OCI-LY3 (cell line): ENCODE results near the gene KYNU.

ENCODE experiments used
- H2AFZ ChIP-seq: fragments of 200-600, 300-600 bp; shearing (Covaris generic); 2 replicates; pipeline ENCODE4 v1.6.0; 2014; ENCODE audit warnings: antibody characterized with exemption, low read depth, low read length
- H3K27ac ChIP-seq: fragments of 200-600, 300-600 bp; sonication (generic); 2 replicates; pipeline ENCODE4 v1.5.1; 2014; ENCODE audit warnings: mild to moderate bottlenecking, low read length, moderate library complexity, mixed read lengths
- H3K27me3 ChIP-seq: fragments of 200-600, 300-600 bp; sonication (generic); 2 replicates; pipeline ENCODE4 v1.6.1; 2014; ENCODE audit warnings: low read depth, low read length, mixed read lengths
- H3K36me3 ChIP-seq: fragments of 200-600, 300-600 bp; sonication (generic); replicated peaks from 2 replicates; pipeline ENCODE3; 2014; ENCODE audit warnings: low read depth, low read length, mixed read lengths
- H3K4me1 ChIP-seq: fragments of 300-600, 200-600 bp; sonication (generic); 2 replicates; pipeline ENCODE4 v1.6.1; 2014; ENCODE audit warnings: low read length, mixed read lengths
- H3K4me2 ChIP-seq: fragments of 200-600, 300-600 bp; sonication (generic); 2 replicates; pipeline ENCODE4 v1.6.1; 2014; ENCODE audit warnings: low read length, mixed read lengths
- H3K4me3 ChIP-seq: fragments of 300-600, 200-600 bp; sonication (generic); 2 replicates; pipeline ENCODE4 v1.5.1; 2014; ENCODE audit warnings: antibody characterized with exemption, mild to moderate bottlenecking, low read length, moderate library complexity
- H3K79me2 ChIP-seq: fragments of 300-600, 200-600 bp; shearing (Covaris generic); 2 replicates; pipeline ENCODE4 v1.6.1; 2014; ENCODE audit warnings: mild to moderate bottlenecking, low read length, mixed read lengths
- H3K9ac ChIP-seq: fragments of 300-600, 200-600 bp; shearing (Covaris generic); 2 replicates; pipeline ENCODE4 v1.6.0; 2014; ENCODE audit warnings: mild to moderate bottlenecking, low read length, moderate library complexity
- H3K9me3 ChIP-seq: fragments of 200-600, 300-600 bp; shearing (Covaris generic); 2 replicates; pipeline ENCODE4 v1.6.1; 2014; ENCODE audit warnings: low read length, mixed read lengths; ENCODE audit not compliant: insufficient read depth
- H4K20me1 ChIP-seq: fragments of 200-600, 300-600 bp; sonication (generic); 2 replicates; pipeline ENCODE4 v1.6.1; 2016; ENCODE audit warnings: low read length, mixed read lengths; ENCODE audit not compliant: insufficient read depth
- CTCF ChIP-seq: fragments of 200-600, 300-600 bp; sonication (generic); IDR thresholded peaks from 2 replicates; pipeline ENCODE4 v1.5.1; 2014; ENCODE audit warnings: antibody characterized with exemption, low read length, low read depth
- EZH2phosphoT487 ChIP-seq: fragments of 200-600 bp; shearing (Covaris generic); IDR thresholded peaks from 2 replicates; pipeline ENCODE4 v1.6.1; 2018; ENCODE audit warnings: antibody characterized with exemption, mixed run types, low read depth

The KYNU gene

GRCh38 chr2:143063612-143064200 is 186.2 kb downstream of the KYNU start:
- no peaks in the 10 kb centered on the region for H3K4me1 ChIP-seq
- H3K79me2 ChIP-seq: no peaks in the 10 kb centered on the region
- no peak overlapping the region for H3K9ac ChIP-seq
- H4K20me1 ChIP-seq: no peaks in the 10 kb centered on the region
- H3K36me3 ChIP-seq: peaks cover 3% of the 10 kb centered on the region
- no peak for TF ChIP-seq EZH2phosphoT487
- TF ChIP-seq CTCF: no peak
- no peak overlapping the region for H3K4me3 ChIP-seq
- H2AFZ ChIP-seq: no peak overlapping the region
- no peaks in the 10 kb centered on the region for H3K27me3 ChIP-seq
- H3K4me2 ChIP-seq: no peak overlapping the region
- peaks cover 5% of the 10 kb centered on the region; the same call in 1 of the 2 replicates for H3K9me3 ChIP-seq
- no peak overlapping the region for H3K27ac ChIP-seq

- Histone ChIP-seq H3K9ac (no peak overlapping the region), H3K36me3 (peaks cover 3% of the 10 kb centered on the region), H3K27me3 (no peaks in the 10 kb centered on the region), H3K4me2 (no peak overlapping the region), H3K9me3 (peaks cover 5% of the 10 kb centered on the region; the same call in 1 of the 2 replicates), H3K27ac (no peak overlapping the region), H3K4me3 (no peak overlapping the region), H3K4me1 (no peaks in the 10 kb centered on the region), H4K20me1 (no peaks in the 10 kb centered on the region), H2AFZ (no peak overlapping the region), H3K79me2 (no peaks in the 10 kb centered on the region)
- TF ChIP-seq EZH2phosphoT487: no peak
- TF ChIP-seq CTCF: no peak
Measured at GRCh38 chr2:143068094-143068493, 190.6 kb downstream of the KYNU start.

- peaks cover 5% of the 10 kb centered on the region; the same call in 1 of the 2 replicates for H3K9me3 ChIP-seq
- H3K4me3 ChIP-seq: no peak overlapping the region
- TF ChIP-seq EZH2phosphoT487 (no peak), CTCF (no peak)
- H3K4me1 ChIP-seq: no peaks in the 10 kb centered on the region
- H3K79me2 ChIP-seq: no peaks in the 10 kb centered on the region
- no peaks in the 10 kb centered on the region for H3K27me3 ChIP-seq
- no peak overlapping the region for H3K9ac ChIP-seq
- H4K20me1 ChIP-seq: no peaks in the 10 kb centered on the region
- peaks cover 3% of the 10 kb centered on the region for H3K36me3 ChIP-seq
- no peak overlapping the region for H3K4me2 ChIP-seq
- H3K27ac ChIP-seq: no peak overlapping the region
- no peak overlapping the region for H2AFZ ChIP-seq
Measured at GRCh38 chr2:143068509-143068908, 191.0 kb downstream of the KYNU start.

GRCh38 chr2:143070704-143071103 is 193.2 kb downstream of the KYNU start:
- Histone ChIP-seq H3K4me1 (no peaks in the 10 kb centered on the region), H3K4me3 (no peak overlapping the region), H2AFZ (no peak overlapping the region), H3K9ac (no peak overlapping the region), H4K20me1 (no peaks in the 10 kb centered on the region), H3K4me2 (no peak overlapping the region), H3K36me3 (no peaks in the 10 kb centered on the region), H3K27me3 (no peaks in the 10 kb centered on the region), H3K9me3 (no peaks in the 10 kb centered on the region), H3K79me2 (no peaks in the 10 kb centered on the region), H3K27ac (no peak overlapping the region)
- TF ChIP-seq EZH2phosphoT487 (no peak), CTCF (no peak)
